ENCODE data around the gene PKD1L1.
A peak's percentile ranks its signal among the peaks of the same experiment; 100 is the strongest.

The PKD1L1 gene

GRCh38 chr7:47893721-47894365 is 54.4 kb downstream of the PKD1L1 start:
- DNase-seq (ENCODE audit: low read depth, low spot score): no peak
- CTCF ChIA-PET: interaction anchor here (0.9 to 1.2 kb wide), 2 partner anchors 9 to 75 kb away, joined by 3 read pairs; no protein-coding TSS in a partner anchor
- no peak for TF ChIP-seq CTCF (IDR thresholded peaks at IDR 0.05; ENCODE audit: insufficient read depth, low read length, missing control alignments)
- H3K4me3 ChIP-seq (ENCODE audit: low read depth, low read length): no peak overlapping the region
- POLR2A ChIA-PET: no interaction called here

DNA sequence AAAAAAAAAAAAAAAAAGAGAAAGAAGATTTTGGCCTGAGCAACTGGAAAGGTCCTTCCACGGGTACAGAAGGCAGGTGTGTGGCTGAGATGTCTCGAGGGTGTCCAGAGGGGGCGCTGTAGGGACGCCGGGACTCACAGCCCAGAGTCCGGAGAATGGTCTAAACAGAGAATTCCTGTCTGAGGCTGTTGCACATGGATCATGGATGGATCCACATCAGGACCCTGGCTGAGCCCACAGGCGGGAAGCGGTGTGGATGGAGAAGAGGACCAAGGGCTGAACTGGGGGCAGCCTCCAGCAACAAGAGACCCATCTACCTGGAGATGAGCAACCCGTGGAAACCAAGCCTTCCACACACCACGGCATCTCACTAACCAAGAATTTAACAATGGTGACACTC is 55.0 kb downstream of the PKD1L1 start:
- peak; percentile 26 for TF ChIP-seq CTCF (IDR thresholded peaks at IDR 0.05; ENCODE audit: insufficient read depth, low read length, missing control alignments)
- ChIA-PET CTCF (interaction anchor here (1.2 kb wide), 1 partner anchor 9 kb away, joined by 3 read pairs; no protein-coding TSS in a partner anchor), POLR2A (no interaction called here)
- no peak overlapping the region for H3K4me3 ChIP-seq (ENCODE audit: low read depth, low read length)
- no peak for DNase-seq (ENCODE audit: low read depth, low spot score)

- POLR2A ChIA-PET: no interaction called here
- TF ChIP-seq CTCF (IDR thresholded peaks at IDR 0.05; ENCODE audit: insufficient read depth, low read length, missing control alignments): no peak
- CTCF ChIA-PET: no interaction called here
- no peak for DNase-seq (ENCODE audit: low read depth, low spot score)
- H3K4me3 ChIP-seq (ENCODE audit: low read depth, low read length): no peak overlapping the region
Observed at GRCh38 chr7:47890606-47891005, 57.7 kb downstream of the PKD1L1 start.

DNA sequence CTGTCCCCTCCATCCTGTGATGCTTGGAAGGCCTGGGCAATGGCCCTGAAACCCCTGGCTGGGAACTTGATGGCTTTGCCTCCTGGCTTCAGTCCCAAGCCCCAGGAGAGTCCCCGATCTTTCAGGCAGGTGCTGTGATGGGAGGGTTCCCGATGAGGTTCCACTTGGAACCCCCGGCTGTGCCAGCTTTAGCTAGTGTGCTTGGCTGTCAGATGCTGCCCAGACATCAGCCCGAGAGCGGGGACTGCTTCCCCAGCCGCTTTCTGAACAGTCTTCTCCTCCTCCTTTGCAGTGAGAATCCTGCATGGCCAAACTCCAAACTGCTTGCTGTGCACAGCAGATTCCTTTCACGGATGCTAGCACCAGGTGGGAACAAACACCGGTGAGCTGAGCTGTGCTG is 58.1 kb downstream of the PKD1L1 start:
- DNase-seq (ENCODE audit: low read depth, low spot score): no peak
- no peak for TF ChIP-seq CTCF (IDR thresholded peaks at IDR 0.05; ENCODE audit: insufficient read depth, low read length, missing control alignments)
- ChIA-PET CTCF (no interaction called here), POLR2A (no interaction called here)
- H3K4me3 ChIP-seq (ENCODE audit: low read depth, low read length): no peak overlapping the region

DNA sequence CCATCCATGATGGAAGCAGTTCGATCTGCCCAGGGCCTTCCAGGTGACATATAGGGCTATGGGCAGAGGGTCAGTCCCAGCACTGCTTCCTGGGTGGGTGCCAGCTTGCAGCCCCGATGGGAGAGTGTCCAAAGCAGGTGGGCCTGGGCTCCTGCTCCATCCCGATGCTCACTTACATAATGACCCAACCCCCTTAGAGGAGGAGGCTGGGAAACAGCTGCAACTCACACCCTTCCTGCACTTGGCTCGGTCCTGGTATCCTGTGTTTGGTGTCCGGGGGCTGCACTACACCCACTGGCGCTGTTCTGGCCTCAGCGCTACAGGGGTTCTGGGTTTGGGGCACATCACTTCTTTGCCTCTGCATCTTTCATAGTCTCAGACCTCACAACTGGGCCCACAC is 58.5 kb downstream of the PKD1L1 start:
- DNase-seq (ENCODE audit: low read depth, low spot score): no peak
- no peak overlapping the region for H3K4me3 ChIP-seq (ENCODE audit: low read depth, low read length)
- POLR2A ChIA-PET: no interaction called here
- CTCF ChIA-PET: no interaction called here
- TF ChIP-seq CTCF (IDR thresholded peaks at IDR 0.05; ENCODE audit: insufficient read depth, low read length, missing control alignments): no peak

- no peak overlapping the region for H3K4me3 ChIP-seq (ENCODE audit: low read depth, low read length)
- no peak for TF ChIP-seq CTCF (IDR thresholded peaks at IDR 0.05; ENCODE audit: insufficient read depth, low read length, missing control alignments)
- no peak for DNase-seq (ENCODE audit: low read depth, low spot score)
- CTCF ChIA-PET: interaction anchor here (2.1 kb wide), 1 partner anchor 9 kb away, joined by 6 read pairs; no protein-coding TSS in a partner anchor
- POLR2A ChIA-PET: no interaction called here
Observed at GRCh38 chr7:47888371-47889265, 59.6 kb downstream of the PKD1L1 start.

Measured in AG04449 (cell line).